Epidermal melanocyte (primary cell): ENCODE results near the gene ACADSB.
A peak's percentile ranks its signal among the peaks of the same experiment; 100 is the strongest.

Experiments
- DNase-seq: peaks from one replicate; pipeline ENCODE4 v3.0.0; 2011; ENCODE audit warnings: low spot score; ENCODE audit not compliant: insufficient read length

Gene ACADSB

GRCh38 chr10:123008355-123009104 is at the start of gene ACADSB, which contains the start of gene IKZF5:
Gene ACADSB, plus strand, starts transcription at chr10:123009006. Its CDS starts 24 bp downstream, at chr10:123009030.
Gene IKZF5, minus strand, starts transcription at chr10:123008795. Its CDS starts 10,170 bp downstream, at chr10:122998625.
- DNase-seq, result peak; percentile 99

- DNase-seq, result no peak
Observed at GRCh38 chr10:122962405-122962804, 46.4 kb upstream of the ACADSB start.

- DNase-seq, result no peak
Observed at GRCh38 chr10:122966879-122967278, 41.9 kb upstream of the ACADSB start.

DNA sequence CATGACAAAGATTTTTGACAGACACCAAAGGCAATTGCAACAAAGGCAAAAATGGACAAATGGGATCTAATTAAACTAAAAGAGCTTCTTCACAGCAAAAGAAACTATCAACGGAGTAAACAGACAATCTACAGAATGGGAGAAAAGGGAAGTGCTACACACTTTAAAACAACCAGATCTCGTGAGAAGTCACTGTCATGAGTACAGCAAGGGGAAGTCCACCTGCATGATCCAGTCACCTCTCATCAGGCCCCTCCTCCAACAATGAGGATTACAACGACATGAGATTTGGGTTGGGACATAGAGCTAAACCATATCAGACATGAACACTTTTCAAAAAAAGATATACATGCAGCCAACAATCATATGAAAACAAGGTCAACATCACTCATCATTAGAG is 40.1 kb upstream of the ACADSB start:
- no peak for DNase-seq

- no peak for DNase-seq
Observed at GRCh38 chr10:122974023-122974422, 34.8 kb upstream of the ACADSB start.

DNA sequence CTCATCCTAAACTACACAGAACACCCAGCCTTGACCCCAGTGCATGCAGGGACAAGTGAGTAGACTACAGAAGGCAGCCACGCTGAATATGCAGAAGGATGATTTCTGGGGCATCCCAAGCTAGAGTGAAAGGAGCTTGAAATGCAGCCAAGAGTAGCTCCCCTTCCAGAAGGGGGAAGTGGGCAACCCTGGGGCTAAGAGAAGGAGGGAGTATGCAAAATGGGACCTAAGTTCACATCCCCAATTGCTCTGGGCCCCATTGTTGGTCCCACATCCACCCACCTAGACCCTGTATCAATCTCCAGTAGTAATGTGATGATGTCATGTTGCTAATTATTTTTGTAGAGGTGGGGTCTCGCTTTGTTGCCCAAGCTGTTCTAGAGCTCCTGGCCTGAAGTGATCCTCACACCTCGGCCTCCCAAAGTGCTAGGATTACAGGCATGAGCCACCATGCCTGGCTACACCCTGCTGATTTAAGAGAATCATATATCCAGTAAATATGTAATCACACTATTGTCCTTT is 34.2 kb upstream of the ACADSB start:
- no peak for DNase-seq

DNA sequence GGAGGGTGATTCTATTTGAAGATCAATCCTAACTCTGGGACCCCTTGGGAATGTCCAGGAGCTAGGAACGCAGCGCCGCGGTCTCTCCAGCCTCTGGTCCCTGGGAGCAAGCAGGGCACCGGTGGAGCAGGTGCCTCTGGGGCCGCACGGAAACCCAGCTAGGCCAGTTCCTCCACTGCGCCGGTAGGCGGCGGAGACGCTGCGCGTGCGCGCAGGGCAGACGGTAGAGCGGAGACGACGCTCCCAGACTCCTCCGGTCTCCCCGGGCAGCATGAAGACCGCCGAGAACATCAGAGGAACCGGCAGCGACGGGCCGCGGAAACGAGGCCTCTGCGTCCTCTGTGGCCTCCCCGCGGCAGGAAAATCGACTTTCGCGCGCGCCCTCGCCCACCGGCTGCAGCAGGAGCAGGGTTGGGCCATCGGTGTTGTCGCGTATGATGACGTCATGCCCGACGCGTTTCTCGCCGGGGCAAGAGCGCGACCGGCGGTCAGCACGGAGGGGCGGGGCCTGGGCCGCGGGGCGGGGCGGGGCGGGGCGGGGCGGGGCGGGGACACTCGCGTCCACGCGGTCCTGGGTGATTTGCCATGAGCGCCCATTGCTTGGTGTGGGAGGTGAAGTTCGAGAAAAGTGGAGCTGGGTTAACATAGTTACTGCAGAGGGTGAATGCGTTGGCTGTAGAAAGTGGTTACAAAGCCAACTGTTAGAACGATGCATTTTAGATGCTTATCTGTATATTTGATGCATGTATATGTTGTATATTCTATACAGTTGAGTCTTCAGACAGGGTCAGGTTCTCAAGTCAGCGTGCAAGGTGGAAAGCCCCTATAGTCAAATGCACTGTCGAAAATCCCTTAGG is 28.4 kb upstream of the ACADSB start, which contains the start of gene PSTK:
Gene PSTK, plus strand, starts transcription at position 193 of the 857 bp plus-strand sequence. Its CDS starts 79 bp downstream, at position 272.
- DNase-seq, result peak; percentile 89

DNA sequence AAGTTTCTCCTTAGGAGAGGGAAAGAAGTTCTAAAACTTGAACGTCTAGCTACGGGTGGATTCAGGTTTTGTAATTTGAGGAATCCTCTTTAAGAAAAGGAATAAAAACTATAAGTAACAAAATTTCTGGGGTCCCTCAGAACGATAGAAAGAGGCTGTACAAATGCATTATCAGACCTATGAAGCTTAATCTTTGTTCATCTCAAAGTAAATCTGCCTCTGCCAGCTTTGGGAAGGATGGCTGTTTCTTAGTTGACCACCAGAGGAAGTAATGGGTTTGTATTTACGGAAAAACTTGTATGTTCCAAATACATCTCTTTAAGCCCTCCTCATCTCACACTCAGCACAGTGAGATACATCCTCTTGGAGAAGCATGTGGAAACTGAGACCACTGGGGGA is 27.7 kb upstream of the ACADSB start:
- peak; percentile 51 for DNase-seq

GRCh38 chr10:122983898-122984297 is 24.9 kb upstream of the ACADSB start:
- DNase-seq, result no peak

DNA sequence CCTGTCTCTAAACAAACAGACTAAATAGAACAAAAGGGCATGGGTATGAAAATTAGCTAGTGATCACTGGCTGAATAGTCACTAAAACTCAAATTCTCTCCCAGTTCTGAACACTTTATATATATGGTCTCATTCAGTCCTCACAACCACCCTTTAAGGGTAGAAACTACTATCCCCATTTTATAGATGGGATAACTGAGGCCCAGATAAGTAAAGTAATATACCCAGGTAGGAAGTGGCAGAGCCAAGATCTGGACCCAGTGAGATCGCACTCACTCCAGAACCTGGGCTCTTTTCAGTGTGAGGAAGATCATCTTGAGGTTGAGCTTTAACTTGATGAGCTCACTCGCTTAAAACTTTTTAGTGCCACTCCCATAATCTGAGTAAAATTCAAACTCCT is 24.1 kb upstream of the ACADSB start:
- no peak for DNase-seq

- DNase-seq, result no peak
Observed at GRCh38 chr10:122986335-122986734, 22.5 kb upstream of the ACADSB start.

DNA sequence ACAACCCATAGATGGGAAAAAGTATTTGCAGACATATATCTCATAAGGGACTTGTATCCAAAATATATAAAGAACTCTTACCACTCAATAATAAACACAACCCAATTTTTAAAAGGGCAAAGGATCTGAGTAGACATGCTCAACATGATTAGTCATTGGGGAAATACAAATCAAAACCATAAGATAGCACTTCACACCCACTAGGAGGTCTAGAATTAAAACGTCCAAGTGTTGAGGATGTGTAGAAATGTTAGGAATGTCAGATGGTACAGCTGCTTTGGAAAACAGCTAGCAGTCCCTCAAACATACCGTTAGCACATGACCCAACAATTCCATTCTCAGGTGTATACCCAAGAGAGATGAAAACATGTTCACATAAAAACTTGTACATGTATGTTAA is 20.3 kb upstream of the ACADSB start:
- no peak for DNase-seq

DNA sequence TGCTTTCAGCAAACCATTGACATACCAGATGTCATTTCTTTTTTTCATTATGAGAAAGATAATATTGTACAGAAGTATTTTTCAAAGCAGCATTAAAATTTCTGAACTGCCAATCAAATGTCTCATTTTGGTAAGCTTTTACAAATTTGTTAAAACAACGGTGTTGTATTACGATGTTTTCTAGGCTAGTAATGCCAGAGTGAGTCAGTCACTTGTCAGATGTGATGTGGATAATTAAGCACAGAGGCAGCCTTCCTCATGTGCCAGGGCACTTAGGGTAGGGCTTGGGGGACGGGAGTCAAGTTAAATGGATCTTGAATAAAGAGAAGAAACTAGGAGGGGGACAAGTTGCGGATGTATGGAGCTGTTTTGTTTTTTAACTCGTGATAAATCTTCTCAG is 18.5 kb upstream of the ACADSB start:
- DNase-seq, result no peak

GRCh38 chr10:122992031-122992585 is 16.7 kb upstream of the ACADSB start:
- DNase-seq, result no peak

DNA sequence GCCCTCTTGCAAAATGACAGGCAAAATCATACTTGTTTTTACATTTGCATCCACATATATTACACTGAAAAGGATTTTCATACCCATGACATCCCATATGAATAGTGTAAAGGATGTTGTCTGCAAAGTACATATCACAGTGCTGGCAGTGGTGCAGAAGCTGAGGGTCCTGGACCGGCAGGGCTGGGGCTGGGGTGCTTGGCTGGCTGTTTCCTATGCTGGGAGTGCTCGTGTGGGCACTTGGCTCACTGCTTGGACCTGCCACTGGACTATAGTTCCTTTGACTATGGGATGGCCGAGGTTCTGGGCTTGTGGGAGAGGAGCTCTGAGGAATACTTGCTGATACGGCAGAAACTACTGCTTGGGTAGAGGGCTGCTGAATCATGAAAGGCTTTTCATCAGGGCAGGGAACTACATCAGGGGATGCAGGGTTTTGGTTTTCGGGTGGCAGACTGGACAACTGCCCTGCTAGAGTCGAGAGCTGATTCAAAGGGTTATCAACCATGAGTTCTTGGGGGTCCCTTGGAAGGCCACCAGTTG is 14.9 kb upstream of the ACADSB start:
- no peak for DNase-seq

GRCh38 chr10:122995936-122996335 is 12.9 kb upstream of the ACADSB start:
- no peak for DNase-seq

GRCh38 chr10:122997864-122998263 is 10.9 kb upstream of the ACADSB start:
- no peak for DNase-seq

DNA sequence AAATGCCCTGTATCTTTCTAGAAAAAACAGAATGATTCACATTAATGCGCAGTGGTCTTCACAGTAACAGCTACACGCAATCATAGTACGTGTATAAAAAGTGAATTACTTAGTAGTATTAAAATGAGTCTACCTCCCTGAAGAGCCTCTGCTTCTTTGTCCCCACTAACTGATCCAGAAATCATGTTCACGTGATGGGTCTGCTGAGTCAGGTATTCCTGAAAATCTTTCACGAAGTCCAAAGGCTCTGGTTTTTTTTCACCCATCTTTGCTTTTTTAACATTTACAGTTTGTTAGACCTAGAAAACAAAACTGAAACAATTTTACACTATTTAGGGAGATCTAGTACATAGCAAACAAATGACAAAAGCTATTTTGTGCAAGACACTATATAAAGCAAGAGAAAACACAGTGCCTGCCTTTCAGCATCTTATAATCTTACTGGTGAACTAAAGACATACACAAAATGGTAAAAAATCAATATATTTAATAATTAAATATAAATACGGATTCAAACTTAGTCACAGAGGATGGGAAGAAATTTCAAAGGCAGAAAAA is 10.4 kb upstream of the ACADSB start:
- no peak for DNase-seq

DNA sequence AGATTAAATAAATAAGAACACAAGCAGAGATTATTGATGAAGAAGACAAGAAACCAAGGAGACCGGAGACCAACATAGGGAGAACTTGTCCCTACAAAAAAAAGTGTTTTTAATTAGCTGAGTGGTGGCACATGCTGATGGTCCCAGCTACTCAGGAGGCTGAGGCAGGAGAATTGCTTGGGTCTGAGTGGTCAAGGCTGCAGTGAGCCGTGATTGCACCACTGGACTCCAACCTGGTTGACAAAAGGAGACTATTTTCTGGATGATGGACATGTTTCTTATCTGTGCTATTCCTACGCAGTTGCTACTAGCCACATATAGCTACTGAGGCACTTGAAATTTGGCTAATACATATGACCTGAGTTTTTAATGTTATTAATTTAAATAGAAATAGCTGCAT is 9.9 kb upstream of the ACADSB start:
- DNase-seq, result no peak

DNA sequence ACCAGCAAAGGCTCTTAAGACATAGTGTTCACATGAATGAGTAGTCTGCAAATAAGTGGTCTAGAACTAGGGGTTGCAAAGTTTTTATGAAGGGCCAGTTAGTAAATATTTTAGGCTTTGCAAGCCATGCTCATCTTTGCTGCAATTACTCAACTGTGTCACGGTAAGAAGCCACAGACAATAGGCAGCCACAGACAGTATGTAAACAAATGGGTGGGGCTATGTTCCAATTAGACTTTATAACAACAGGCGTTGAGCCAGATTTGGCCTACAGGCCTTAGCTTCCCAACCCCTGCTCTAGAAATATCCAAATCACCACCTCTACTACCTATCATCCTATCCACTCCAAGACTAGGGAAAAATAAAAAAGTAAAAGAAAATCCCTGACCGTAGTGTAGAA is 9.5 kb upstream of the ACADSB start:
- no peak for DNase-seq

DNA sequence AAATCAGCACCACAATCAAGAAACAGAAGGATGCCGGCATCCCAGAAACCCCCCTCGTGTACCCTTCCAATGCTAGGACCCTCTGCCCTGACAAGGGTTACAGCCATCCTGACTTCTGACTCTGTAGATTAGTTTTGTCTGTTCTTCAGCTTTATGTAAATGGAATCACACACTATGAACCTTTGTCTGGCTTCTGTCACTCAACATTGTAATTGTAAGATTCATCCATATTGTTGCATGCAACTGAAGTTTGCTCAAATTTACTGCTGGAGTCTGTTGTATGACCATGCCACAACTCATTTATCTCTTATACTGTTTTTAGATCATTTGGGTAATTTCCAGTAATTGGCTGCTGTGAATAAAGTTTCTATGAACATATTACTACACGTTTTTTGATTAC is 8.7 kb upstream of the ACADSB start:
- no peak for DNase-seq
